Naive thymus-derived CD4-positive, alpha-beta T cell (primary cell): ENCODE data around the gene COL2A1. TPM values are rescaled to one million over a fixed set of nuclear protein-coding genes. Genes with fewer than 3 reads are reported as not detected.

Experiments used
- ATAC-seq: fragments of 150-1000 bp; cut with Tn5 transposase; 2 replicates; pipeline ENCODE4 v1.10.0; 2021; ENCODE audit warnings: mild to moderate bottlenecking, moderate library complexity
- CTCF ChIA-PET: fragments of 350-600 bp; sonication (Branson Sonifier 250); formaldehyde crosslinking; loops from one replicate; lab custom pipeline; 2021; ENCODE audit warnings: antibody characterized with exemption; lab: Charles Lee
- POLR2A ChIA-PET: fragments of 350-600 bp; sonication (Branson Sonifier 250); formaldehyde crosslinking; loops from one replicate; lab custom pipeline; 2021; ENCODE audit warnings: antibody characterized with exemption, inconsistent platforms; lab: Charles Lee
- DNase-seq, 9 donors: peaks; one replicate each; pipeline versions ENCODE4 v3.0.0 to v3.0.0-alpha.2; 2020 to 2022; ENCODE audit warnings: mixed read lengths in 1 of 9
- H3K27ac ChIP-seq: one replicate; pipeline ENCODE4 v1.7.0; 2013; ENCODE audit warnings: mild to moderate bottlenecking, low read depth, low read length, moderate library complexity
- H3K27me3 ChIP-seq, 2 donors: one replicate each; pipeline ENCODE4 v1.7.0; 2013; ENCODE audit warnings: low read length in 2 of 2, mild to moderate bottlenecking in 2 of 2, moderate library complexity in 2 of 2; ENCODE audit not compliant: control insufficient read depth in 2 of 2, insufficient read depth in 2 of 2
- H3K36me3 ChIP-seq, 3 experiments: 1 replicate in 2 of 3; 2 replicates in 1 of 3; pipeline ENCODE4 v1.7.0; 2013; ENCODE audit warnings: low read length in 3 of 3, mild to moderate bottlenecking in 3 of 3, moderate library complexity in 1 of 3; ENCODE audit not compliant: insufficient read depth in 3 of 3, control insufficient read depth in 2 of 3
- H3K4me1 ChIP-seq, 2 donors: one replicate each; pipeline ENCODE4 v1.7.0; 2013; ENCODE audit warnings: low read length in 2 of 2, mild to moderate bottlenecking in 2 of 2, moderate library complexity in 1 of 2; ENCODE audit not compliant: control insufficient read depth in 2 of 2, insufficient read depth in 2 of 2
- H3K4me3 ChIP-seq: 2 replicates; pipeline ENCODE4 v1.7.0; 2013; ENCODE audit warnings: mild to moderate bottlenecking, low read length
- H3K9me3 ChIP-seq, 3 experiments: 1 replicate in 2 of 3; 2 replicates in 1 of 3; pipeline ENCODE4 v1.7.0; 2013; ENCODE audit warnings: low read length in 3 of 3; ENCODE audit not compliant: control insufficient read depth in 2 of 3
- H3K27ac Mint-ChIP-seq, 9 donors: one replicate each; pipeline ENCODE4 v1.8.0; 2020 to 2022; ENCODE audit warnings: mixed read lengths in 9 of 9, mild to moderate bottlenecking in 8 of 9, moderate library complexity in 5 of 9, inconsistent platforms in 2 of 9
- H3K27me3 Mint-ChIP-seq, 5 donors: one replicate each; pipeline ENCODE4 v1.8.0; 2021 to 2022; ENCODE audit warnings: mixed read lengths in 5 of 5, mild to moderate bottlenecking in 1 of 5
- H3K36me3 Mint-ChIP-seq, 5 donors: one replicate each; pipeline ENCODE4 v1.8.0; 2020 to 2022; ENCODE audit warnings: mixed read lengths in 5 of 5, mild to moderate bottlenecking in 3 of 5, inconsistent platforms in 1 of 5
- H3K4me1 Mint-ChIP-seq, 7 donors: one replicate each; pipeline ENCODE4 v1.8.0; 2020 to 2022; ENCODE audit warnings: mixed read lengths in 7 of 7, mild to moderate bottlenecking in 3 of 7, inconsistent platforms in 1 of 7
- H3K4me3 Mint-ChIP-seq, 10 donors: one replicate each; pipeline ENCODE4 v1.8.0; 2020 to 2022; ENCODE audit warnings: mild to moderate bottlenecking in 10 of 10, mixed read lengths in 10 of 10, moderate library complexity in 6 of 10, inconsistent platforms in 2 of 10
- H3K9me3 Mint-ChIP-seq, 11 donors: one replicate each; pipeline ENCODE4 v1.8.0; 2020 to 2022; ENCODE audit warnings: mixed read lengths in 11 of 11, mild to moderate bottlenecking in 4 of 11, inconsistent platforms in 1 of 11, moderate library complexity in 1 of 11
- intact Hi-C, 2 donors: fragments of 100-400 bp; cut with micrococcal nuclease; formaldehyde crosslinking; loops; one replicate each; pipeline ENCODE4 v1.15.1; 2023
- polyA plus RNA-seq, 2 donors: library from polyadenylated mRNA; unstranded; fragments of 300-500 nt; fragmentation: Illumina TruSeq; gene quantifications; one replicate each; pipeline ENCODE4 v1.2.3, GENCODE V29; 2021
- total RNA-seq, 6 experiments: library from RNA in 5 of 6; stranded (reverse) in 5 of 6; gene quantifications; 1 replicate in 5 of 6; 2 replicates in 1 of 6; pipeline ENCODE4 v1.2.3 and lab custom pipeline; 2021 to 2026

The COL2A1 gene
- total and polyA plus RNA-seq, 7 experiments from 2014 or later: not detected

GRCh38 chr12:48031135-48031960 lies 27.1 kb upstream of the COL2A1 start:
- DNase-seq (no peak), ATAC-seq (no peak)
- peaks cover 0 to 6% (median 5%) of the 10 kb centered on the region in 5 donors for H3K27me3 Mint-ChIP-seq
- Histone ChIP-seq H3K36me3 (no peaks in the 10 kb centered on the region), H3K27ac (no peak overlapping the region), H3K4me3 (no peak overlapping the region), H3K9me3 (no peaks in the 10 kb centered on the region), H3K27me3 (no peaks in the 10 kb centered on the region), H3K4me1 (no peaks in the 10 kb centered on the region)
- POLR2A ChIA-PET: no interaction called here
- H3K36me3 Mint-ChIP-seq: no peaks in the 10 kb centered on the region
- H3K9me3 Mint-ChIP-seq: no peaks in the 10 kb centered on the region
- CTCF ChIA-PET: no interaction called here
- intact Hi-C loops: no loop called here
- no peak overlapping the region for H3K27ac Mint-ChIP-seq
- H3K4me1 Mint-ChIP-seq: no peaks in the 10 kb centered on the region
- no peak overlapping the region for H3K4me3 Mint-ChIP-seq

GRCh38 chr12:48030173-48030650 lies 25.9 kb upstream of the COL2A1 start:
- CTCF ChIA-PET: no interaction called here

GRCh38 chr12:48029491-48030172 lies 25.4 kb upstream of the COL2A1 start:
- Mint-ChIP-seq H3K36me3 (no peaks in the 10 kb centered on the region), H3K27me3 (peaks cover 0 to 6% (median 5%) of the 10 kb centered on the region in 5 donors), H3K27ac (no peak overlapping the region), H3K4me1 (no peaks in the 10 kb centered on the region), H3K9me3 (no peaks in the 10 kb centered on the region), H3K4me3 (no peak overlapping the region)
- Histone ChIP-seq H3K27ac (no peak overlapping the region), H3K4me1 (no peaks in the 10 kb centered on the region), H3K4me3 (no peak overlapping the region), H3K36me3 (no peaks in the 10 kb centered on the region), H3K9me3 (no peaks in the 10 kb centered on the region), H3K27me3 (no peaks in the 10 kb centered on the region)
- no peak for ATAC-seq
- intact Hi-C loops: no loop called here
- ChIA-PET CTCF (no interaction called here), POLR2A (no interaction called here)
- DNase-seq: no peak

More at GRCh38 chr12:48030173-48030650, 25.9 kb upstream of the COL2A1 start:
- no peaks in the 10 kb centered on the region for H3K36me3 ChIP-seq
- no peaks in the 10 kb centered on the region for H3K4me1 ChIP-seq
- intact Hi-C loops: no loop called here
- no peak overlapping the region for H3K4me3 Mint-ChIP-seq
- H3K4me1 Mint-ChIP-seq: no peaks in the 10 kb centered on the region
- no peak overlapping the region for H3K4me3 ChIP-seq
- POLR2A ChIA-PET: no interaction called here
- H3K9me3 ChIP-seq: no peaks in the 10 kb centered on the region
- no peak overlapping the region for H3K27ac Mint-ChIP-seq
- ATAC-seq (no peak), DNase-seq (no peak)
- no peaks in the 10 kb centered on the region for H3K27me3 ChIP-seq
- H3K9me3 Mint-ChIP-seq: no peaks in the 10 kb centered on the region
- H3K27ac ChIP-seq: no peak overlapping the region
- H3K36me3 Mint-ChIP-seq: no peaks in the 10 kb centered on the region
- H3K27me3 Mint-ChIP-seq: peaks cover 0 to 6% (median 5%) of the 10 kb centered on the region in 5 donors

- Mint-ChIP-seq H3K36me3 (no peaks in the 10 kb centered on the region), H3K9me3 (no peaks in the 10 kb centered on the region), H3K27me3 (peaks cover 0 to 6% (median 5%) of the 10 kb centered on the region in 5 donors), H3K4me3 (no peak overlapping the region), H3K27ac (no peak overlapping the region), H3K4me1 (no peaks in the 10 kb centered on the region)
- POLR2A ChIA-PET: no interaction called here
- Histone ChIP-seq H3K27me3 (no peaks in the 10 kb centered on the region), H3K4me3 (no peak overlapping the region), H3K27ac (no peak overlapping the region), H3K36me3 (no peaks in the 10 kb centered on the region), H3K9me3 (no peaks in the 10 kb centered on the region), H3K4me1 (no peaks in the 10 kb centered on the region)
- intact Hi-C loops: no loop called here
- CTCF ChIA-PET: no interaction called here
- DNase-seq (no peak), ATAC-seq (no peak)
These were observed 24.5 kb upstream of the COL2A1 start for GRCh38 chr12:48028541-48029431.

GRCh38 chr12:48027183-48028002 lies 23.1 kb upstream of the COL2A1 start:
- H3K27me3 Mint-ChIP-seq: peaks cover 0 to 12% (median 8%) of the 10 kb centered on the region in 5 donors
- Histone ChIP-seq H3K4me3 (no peak overlapping the region), H3K27me3 (no peaks in the 10 kb centered on the region), H3K9me3 (no peaks in the 10 kb centered on the region), H3K27ac (no peak overlapping the region), H3K4me1 (no peaks in the 10 kb centered on the region), H3K36me3 (no peaks in the 10 kb centered on the region)
- ChIA-PET POLR2A (no interaction called here), CTCF (interaction anchor here (0.6 kb wide), 1 partner anchor 15 kb away, joined by 6 read pairs; no protein-coding TSS in a partner anchor)
- H3K4me3 Mint-ChIP-seq: no peak overlapping the region
- no peaks in the 10 kb centered on the region for H3K4me1 Mint-ChIP-seq
- no peaks in the 10 kb centered on the region for H3K9me3 Mint-ChIP-seq
- H3K36me3 Mint-ChIP-seq: no peaks in the 10 kb centered on the region
- ATAC-seq (no peak), DNase-seq (no peak)
- intact Hi-C loops: no loop called here
- no peak overlapping the region for H3K27ac Mint-ChIP-seq
